ENCODE data around the gene SUGCT. TPM values are rescaled to one million over a fixed set of nuclear protein-coding genes. Genes with fewer than 3 reads are reported as not detected.
A peak's percentile ranks its signal among the peaks of the same experiment; 100 is the strongest.

Gene SUGCT
- polyA plus RNA-seq, 1 donor from 2014 or later, result 1.3 TPM

DNA sequence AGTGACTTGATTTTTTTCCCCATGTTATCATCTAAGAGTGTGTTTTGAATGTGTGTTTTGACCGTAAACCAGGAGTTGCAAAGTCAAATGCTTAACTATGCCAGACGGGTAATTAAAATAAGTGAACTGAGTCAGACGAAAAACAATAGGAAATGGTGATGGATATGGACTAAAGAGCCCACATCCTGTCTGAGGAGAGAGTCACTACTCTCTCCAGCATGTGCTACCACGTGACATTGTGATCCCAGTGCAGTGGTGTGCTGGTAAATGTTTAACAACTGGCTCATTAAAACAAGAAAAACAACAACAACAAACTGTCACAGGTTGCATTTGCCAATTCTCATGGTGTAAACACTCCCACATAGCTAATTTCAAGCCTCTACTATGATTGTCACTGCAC is 164.3 kb downstream of the SUGCT start:
- Mint-ChIP-seq H3K9me3 (peaks cover 0 to 2% (median 0%) of the 10 kb centered on the region in 3 donors), H3K36me3 (no peaks in the 10 kb centered on the region), H3K4me1 (peaks cover 0 to 1% (median 0%) of the 10 kb centered on the region in 3 donors), H3K27me3 (no peaks in the 10 kb centered on the region), H3K27ac (no peak overlapping the region), H3K4me3 (no peak overlapping the region)

DNA sequence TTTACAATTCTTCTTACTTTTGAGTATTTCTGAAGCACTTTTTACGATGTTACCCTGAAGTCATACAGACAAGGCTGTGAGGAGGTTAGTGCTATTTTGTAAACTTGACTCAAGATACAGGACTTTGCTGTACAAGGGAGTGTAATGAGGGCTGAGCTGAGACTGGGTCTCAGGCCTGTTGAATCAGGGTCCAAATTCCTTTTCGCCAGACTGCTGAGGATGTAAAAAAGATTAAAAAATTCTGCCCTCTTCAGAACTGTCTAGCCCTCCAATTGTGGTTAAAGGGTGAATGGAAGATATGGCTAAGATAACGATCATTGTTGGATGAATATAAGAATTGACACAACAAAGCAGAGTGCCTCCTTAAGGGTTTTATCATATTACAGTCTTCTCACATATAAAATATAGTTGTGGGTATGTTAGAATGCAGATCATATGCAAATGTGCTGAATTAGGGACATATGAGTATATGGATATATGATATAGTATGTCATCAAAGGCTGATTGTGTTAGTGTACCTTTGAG is 165.4 kb downstream of the SUGCT start:
- Mint-ChIP-seq H3K4me1 (peaks cover 0 to 1% (median 0%) of the 10 kb centered on the region in 3 donors), H3K4me3 (no peak overlapping the region), H3K27ac (no peak overlapping the region), H3K36me3 (no peaks in the 10 kb centered on the region), H3K27me3 (no peaks in the 10 kb centered on the region), H3K9me3 (peaks cover 0 to 2% (median 0%) of the 10 kb centered on the region in 3 donors)

DNA sequence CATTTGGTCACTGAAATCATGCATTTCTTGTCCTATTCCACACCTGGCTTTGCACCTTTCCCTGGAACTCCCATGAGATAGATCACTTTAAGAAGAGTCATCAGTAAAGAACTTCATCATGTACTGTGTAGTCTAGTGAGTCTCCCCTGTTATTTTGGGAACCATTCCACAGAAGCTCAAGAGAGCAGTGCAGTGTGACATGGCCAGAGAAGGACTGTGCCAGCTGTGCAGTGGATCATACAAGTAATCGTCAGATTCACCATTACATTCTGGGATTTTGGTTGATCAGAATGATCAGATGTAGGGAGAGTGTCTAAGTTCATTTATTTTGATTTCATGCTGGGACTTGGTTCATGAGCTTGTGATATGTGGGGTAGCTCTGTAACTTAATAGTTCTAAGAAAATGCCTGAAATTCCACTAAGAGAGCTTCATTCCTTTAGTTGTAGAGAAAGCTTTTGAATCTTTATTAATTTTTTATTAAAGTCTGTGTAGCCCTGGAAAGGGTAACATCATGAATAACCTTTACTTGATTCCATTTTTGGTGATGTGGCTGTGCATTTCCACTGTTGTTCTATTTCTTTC is 166.8 kb downstream of the SUGCT start:
- Mint-ChIP-seq H3K36me3 (no peaks in the 10 kb centered on the region), H3K4me3 (no peak overlapping the region), H3K27ac (no peak overlapping the region), H3K4me1 (peaks cover 0 to under 1% (median 0%) of the 10 kb centered on the region in 3 donors), H3K27me3 (no peaks in the 10 kb centered on the region), H3K9me3 (peaks cover 0 to 3% (median 0%) of the 10 kb centered on the region in 3 donors)

- H3K36me3 Mint-ChIP-seq, result no peaks in the 10 kb centered on the region
- H3K27me3 Mint-ChIP-seq, result no peaks in the 10 kb centered on the region
- H3K4me1 Mint-ChIP-seq, result no peaks in the 10 kb centered on the region
- no peak overlapping the region for H3K4me3 Mint-ChIP-seq
- H3K9me3 Mint-ChIP-seq, result peaks cover 0 to 3% (median 0%) of the 10 kb centered on the region in 3 donors
- H3K27ac Mint-ChIP-seq, result no peak overlapping the region
These were observed 169.2 kb downstream of the SUGCT start for GRCh38 chr7:40303996-40304395.

DNA sequence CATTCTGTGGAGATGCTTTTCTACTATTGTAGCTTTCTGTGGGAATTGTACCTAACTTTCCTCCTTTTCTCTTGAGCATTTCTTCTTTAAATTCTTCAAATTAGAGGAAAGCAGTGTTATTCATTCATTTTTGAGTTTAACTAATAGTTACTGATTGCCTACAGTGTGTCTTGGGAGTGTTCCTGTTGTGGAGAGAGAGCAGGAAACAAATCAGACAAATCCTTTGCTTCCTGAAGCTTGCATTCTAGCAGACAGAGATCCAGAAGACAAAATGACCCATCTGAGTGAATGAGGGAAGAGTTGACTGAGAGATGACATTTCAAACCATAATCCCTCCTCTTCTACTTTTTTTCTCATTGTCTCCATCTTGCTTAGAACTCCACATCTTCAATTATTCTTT is 170.4 kb downstream of the SUGCT start:
- no peaks in the 10 kb centered on the region for H3K4me1 Mint-ChIP-seq
- H3K27ac Mint-ChIP-seq, result peak overlapping the region in 1 of 3 donors; percentile 74
- H3K4me3 Mint-ChIP-seq, result no peak overlapping the region
- no peaks in the 10 kb centered on the region for H3K36me3 Mint-ChIP-seq
- H3K9me3 Mint-ChIP-seq, result peaks cover 0 to 3% (median 0%) of the 10 kb centered on the region in 3 donors
- no peaks in the 10 kb centered on the region for H3K27me3 Mint-ChIP-seq

GRCh38 chr7:40306025-40306424 is 171.2 kb downstream of the SUGCT start:
- H3K4me3 Mint-ChIP-seq, result no peak overlapping the region
- H3K27ac Mint-ChIP-seq, result no peak overlapping the region
- H3K4me1 Mint-ChIP-seq, result peaks cover 0 to under 1% (median 0%) of the 10 kb centered on the region in 3 donors
- no peaks in the 10 kb centered on the region for H3K36me3 Mint-ChIP-seq
- peaks cover 0 to 3% (median 0%) of the 10 kb centered on the region in 3 donors for H3K9me3 Mint-ChIP-seq
- no peaks in the 10 kb centered on the region for H3K27me3 Mint-ChIP-seq

DNA sequence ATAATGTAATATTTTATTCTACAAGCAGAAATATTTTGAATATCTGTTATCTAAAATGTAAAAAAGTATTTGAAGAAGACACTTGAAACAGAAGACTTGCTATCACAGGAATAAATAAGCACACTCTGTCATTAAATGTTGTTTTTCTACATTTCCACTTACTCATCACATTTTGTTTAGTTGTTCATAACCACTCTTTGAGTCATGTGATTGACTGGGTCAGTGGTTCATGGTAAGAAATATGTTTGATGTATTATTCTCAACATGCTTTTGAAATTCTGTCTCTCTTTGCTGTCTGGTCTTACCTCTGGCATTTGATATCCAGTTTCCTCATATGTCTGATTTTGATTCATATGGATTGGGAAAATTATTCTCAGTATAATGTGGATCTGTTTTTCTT is 171.8 kb downstream of the SUGCT start:
- H3K27me3 Mint-ChIP-seq, result no peaks in the 10 kb centered on the region
- H3K9me3 Mint-ChIP-seq, result peaks cover 0 to 2% (median 0%) of the 10 kb centered on the region in 3 donors
- H3K4me1 Mint-ChIP-seq, result peaks cover 0 to 5% (median 5%) of the 10 kb centered on the region in 3 donors
- no peak overlapping the region for H3K4me3 Mint-ChIP-seq
- H3K36me3 Mint-ChIP-seq, result no peaks in the 10 kb centered on the region
- no peak overlapping the region for H3K27ac Mint-ChIP-seq

DNA sequence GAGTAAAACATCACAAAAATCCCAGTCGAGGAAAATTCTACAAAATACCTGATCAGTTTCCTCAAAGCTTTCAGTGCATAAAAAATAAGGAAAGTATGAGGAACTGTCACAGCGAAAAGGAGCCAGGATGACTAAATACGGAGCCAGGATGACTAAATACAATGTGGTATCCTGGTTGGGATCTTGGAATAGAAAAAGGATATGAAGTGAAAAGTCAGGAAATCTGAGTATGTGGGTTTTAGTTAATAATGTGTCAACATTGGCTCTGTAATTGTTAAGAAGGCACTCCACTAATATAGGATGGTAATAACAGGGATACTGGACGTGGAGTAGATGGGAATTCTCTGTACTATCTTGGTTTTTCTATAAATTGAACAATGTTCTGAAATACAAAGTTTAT is 175.5 kb downstream of the SUGCT start:
- H3K36me3 Mint-ChIP-seq, result no peaks in the 10 kb centered on the region
- peaks cover 0 to 1% (median 0%) of the 10 kb centered on the region in 3 donors for H3K9me3 Mint-ChIP-seq
- H3K27ac Mint-ChIP-seq, result no peak overlapping the region
- no peaks in the 10 kb centered on the region for H3K27me3 Mint-ChIP-seq
- H3K4me1 Mint-ChIP-seq, result peaks cover 0 to 6% (median 5%) of the 10 kb centered on the region in 3 donors
- no peak overlapping the region for H3K4me3 Mint-ChIP-seq

DNA sequence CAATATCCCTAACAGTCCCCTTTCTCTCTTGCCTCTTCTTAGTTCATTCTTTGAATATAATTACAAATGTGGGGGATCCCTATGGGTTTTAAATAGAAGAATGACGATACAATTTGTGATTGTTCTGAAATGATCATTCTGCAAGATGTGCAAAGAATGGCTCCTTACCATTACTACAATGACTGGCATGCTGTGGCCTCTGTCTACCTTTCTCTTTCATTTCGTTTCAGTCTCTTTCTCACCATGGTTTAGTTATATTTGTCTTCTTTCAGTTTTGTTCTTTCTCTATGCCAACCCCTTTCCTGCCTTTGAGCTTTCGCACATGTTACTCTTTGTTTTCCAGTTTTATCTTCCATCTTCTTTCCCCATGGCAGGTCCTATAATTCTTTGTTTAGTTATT is 176.5 kb downstream of the SUGCT start:
- Mint-ChIP-seq H3K4me1 (peaks cover 0 to 6% (median 5%) of the 10 kb centered on the region in 3 donors), H3K4me3 (no peak overlapping the region), H3K9me3 (no peaks in the 10 kb centered on the region), H3K27ac (no peak overlapping the region), H3K36me3 (no peaks in the 10 kb centered on the region), H3K27me3 (no peaks in the 10 kb centered on the region)

DNA sequence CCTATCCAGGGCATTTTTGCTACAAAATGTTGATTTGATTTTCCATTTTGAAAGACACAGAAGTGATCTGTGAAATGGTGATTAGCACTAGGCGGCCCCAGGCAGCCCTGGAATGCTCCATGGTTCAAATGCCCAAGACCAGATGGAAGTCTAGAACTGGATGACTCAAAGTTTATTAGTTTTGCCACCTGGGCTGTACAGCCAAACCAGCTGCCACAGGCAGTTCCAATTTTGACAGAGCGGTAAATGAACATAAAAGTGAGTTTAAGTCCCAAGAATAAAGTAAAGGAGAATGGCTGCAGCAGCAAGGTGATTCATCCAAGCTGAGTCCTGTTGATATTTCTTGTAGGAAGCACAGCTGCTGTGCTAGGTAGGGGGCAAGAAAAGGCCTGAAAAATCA is 180.5 kb downstream of the SUGCT start:
- Mint-ChIP-seq H3K4me1 (peaks cover 0 to 6% (median 5%) of the 10 kb centered on the region in 3 donors), H3K36me3 (peaks cover 2% of the 10 kb centered on the region), H3K9me3 (no peaks in the 10 kb centered on the region), H3K4me3 (no peak overlapping the region), H3K27ac (no peak overlapping the region), H3K27me3 (no peaks in the 10 kb centered on the region)

DNA sequence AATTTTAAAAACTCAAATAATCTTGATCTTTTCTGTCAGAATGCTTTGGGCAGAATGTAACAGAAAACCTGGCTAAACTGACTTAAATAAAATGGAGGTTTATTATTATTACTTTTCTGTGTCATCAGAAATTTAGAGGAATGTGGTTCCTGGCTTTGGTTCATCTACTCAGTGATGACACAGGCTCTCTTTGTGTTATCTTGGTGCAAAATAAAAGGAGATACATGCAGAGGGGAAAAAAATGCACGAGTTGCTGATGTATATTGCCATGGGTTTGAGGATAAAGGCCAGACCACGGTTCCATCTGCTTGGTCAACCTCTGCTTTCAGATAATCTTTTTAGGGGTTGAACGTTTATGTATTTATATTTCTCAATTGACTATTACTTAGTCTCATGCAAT is 181.4 kb downstream of the SUGCT start:
- peaks cover 2% of the 10 kb centered on the region for H3K36me3 Mint-ChIP-seq

DNA sequence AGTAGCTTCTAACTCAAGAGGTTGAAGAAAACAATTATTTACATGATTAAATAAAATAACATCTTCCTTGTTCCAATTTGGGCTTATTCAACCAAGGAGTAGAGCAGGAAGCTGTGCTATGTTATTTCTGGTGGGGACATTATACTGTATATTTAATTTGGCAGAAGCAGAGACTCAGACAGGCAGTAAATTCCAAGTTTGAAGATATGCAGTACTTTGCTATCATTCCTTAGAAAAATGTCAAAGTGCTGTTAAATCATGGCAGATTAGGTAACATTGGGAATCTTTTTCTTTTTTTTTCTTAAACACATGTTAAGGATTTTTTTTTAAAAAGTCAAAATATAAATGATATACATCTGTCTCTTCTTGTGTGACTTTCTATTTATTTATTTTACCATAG is 190.1 kb downstream of the SUGCT start:
- H3K27me3 Mint-ChIP-seq, result no peaks in the 10 kb centered on the region
- H3K27ac Mint-ChIP-seq, result no peak overlapping the region
- H3K4me1 Mint-ChIP-seq, result no peaks in the 10 kb centered on the region
- H3K36me3 Mint-ChIP-seq, result peaks cover 3% of the 10 kb centered on the region
- H3K4me3 Mint-ChIP-seq, result no peak overlapping the region
- no peaks in the 10 kb centered on the region for H3K9me3 Mint-ChIP-seq

More for the DNA sequence above, 181.4 kb downstream of the SUGCT start:
- H3K4me3 Mint-ChIP-seq, result no peak overlapping the region
- peaks cover 0 to 6% (median 4%) of the 10 kb centered on the region in 3 donors for H3K4me1 Mint-ChIP-seq
- no peaks in the 10 kb centered on the region for H3K9me3 Mint-ChIP-seq
- H3K27me3 Mint-ChIP-seq, result no peaks in the 10 kb centered on the region
- no peak overlapping the region for H3K27ac Mint-ChIP-seq

- Mint-ChIP-seq H3K36me3 (peaks cover 2% of the 10 kb centered on the region), H3K27ac (no peak overlapping the region), H3K27me3 (no peaks in the 10 kb centered on the region), H3K9me3 (no peaks in the 10 kb centered on the region), H3K4me1 (no peaks in the 10 kb centered on the region), H3K4me3 (no peak overlapping the region)
These were observed 192.3 kb downstream of the SUGCT start for GRCh38 chr7:40327113-40327512.

GRCh38 chr7:40327873-40328272 is 193.1 kb downstream of the SUGCT start:
- Mint-ChIP-seq H3K36me3 (no peaks in the 10 kb centered on the region), H3K4me3 (no peak overlapping the region), H3K27ac (peak overlapping the region in 1 of 3 donors; percentile 3), H3K27me3 (no peaks in the 10 kb centered on the region), H3K9me3 (no peaks in the 10 kb centered on the region), H3K4me1 (no peaks in the 10 kb centered on the region)

DNA sequence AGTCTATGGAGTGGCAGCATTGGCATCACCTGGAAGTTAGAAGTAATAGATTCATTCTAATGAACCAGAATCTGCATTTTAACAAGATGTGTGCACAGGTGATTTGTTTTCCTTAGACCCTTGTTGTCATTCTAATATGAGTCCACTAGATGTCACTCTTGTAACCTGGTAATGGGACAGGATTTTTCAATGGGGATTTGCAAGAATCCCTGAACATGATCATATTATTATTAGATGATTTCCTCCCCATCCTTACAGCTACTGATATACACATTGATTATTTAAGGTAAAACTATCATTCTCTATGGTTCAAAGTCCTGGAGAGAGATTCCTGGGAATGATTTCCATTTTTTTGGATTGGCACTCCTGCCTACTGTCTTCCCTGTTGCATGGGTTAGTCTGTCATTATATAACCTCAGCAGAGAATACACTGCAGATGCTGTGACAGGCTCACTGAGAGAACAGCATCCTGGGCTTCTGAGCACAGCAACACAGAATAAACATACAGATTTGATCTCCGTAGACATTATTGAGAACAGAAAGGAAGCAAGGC is 194.9 kb downstream of the SUGCT start:
- Mint-ChIP-seq H3K36me3 (no peaks in the 10 kb centered on the region), H3K27me3 (no peaks in the 10 kb centered on the region), H3K9me3 (peaks cover 0 to 3% (median 0%) of the 10 kb centered on the region in 3 donors), H3K4me3 (no peak overlapping the region), H3K27ac (no peak overlapping the region), H3K4me1 (no peaks in the 10 kb centered on the region)

- no peaks in the 10 kb centered on the region for H3K36me3 Mint-ChIP-seq
- H3K4me3 Mint-ChIP-seq, result no peak overlapping the region
- H3K27me3 Mint-ChIP-seq, result no peaks in the 10 kb centered on the region
- H3K4me1 Mint-ChIP-seq, result no peaks in the 10 kb centered on the region
- H3K9me3 Mint-ChIP-seq, result peaks cover 0 to 3% (median 0%) of the 10 kb centered on the region in 3 donors
- H3K27ac Mint-ChIP-seq, result no peak overlapping the region
These were observed 195.6 kb downstream of the SUGCT start for GRCh38 chr7:40330408-40330807.
